T-cell (primary cell): ENCODE measurements around the gene TEAD1. TPM values are rescaled to one million over a fixed set of nuclear protein-coding genes. Genes with fewer than 3 reads are reported as not detected.

ENCODE experiments used
- ATAC-seq, 4 experiments: fragments of 200-7000 bp in 3 of 4; fragments of 150-1000 bp in 1 of 4; cut with Tn5 transposase; replicated peaks in 1 of 4; 1 replicate in 3 of 4; 2 replicates in 1 of 4; pipeline ENCODE4 v1.10.0; 2021; ENCODE audit warnings: moderate library complexity in 3 of 4, mild to moderate bottlenecking in 2 of 4, moderate number of reproducible peaks in 1 of 4
- CTCF ChIA-PET, 2 donors: fragments of 300-600 bp; sonication (Branson Sonifier 250); formaldehyde crosslinking; loops; one replicate each; lab custom pipeline; 2022; ENCODE audit warnings: antibody characterized with exemption in 2 of 2; lab: Charles Lee
- POLR2A ChIA-PET, 2 donors: fragments of 300-600 bp; sonication (Branson Sonifier 250); formaldehyde crosslinking; loops; one replicate each; lab custom pipeline; 2022; ENCODE audit warnings: antibody characterized with exemption in 2 of 2; lab: Charles Lee
- DNase-seq, 35 experiments: peaks; one replicate each; pipeline versions ENCODE4 v3.0.0 to v3.0.0-alpha.2; 2013 to 2023
- H3K27ac ChIP-seq: one replicate; pipeline ENCODE4 v1.5.1; 2013; ENCODE audit warnings: low read length
- H3K27me3 ChIP-seq, 2 experiments: replicated peaks in 1 of 2; 1 replicate in 1 of 2; 2 replicates in 1 of 2; pipeline versions ENCODE4 v1.6.1 to v1.7.0; 2013; ENCODE audit warnings: low read length in 1 of 2, mixed read lengths in 1 of 2; ENCODE audit not compliant: control insufficient read depth in 2 of 2, insufficient read depth in 2 of 2; ENCODE audit errors: extremely low read depth in 1 of 2
- H3K36me3 ChIP-seq, 2 donors: 1 replicate in 1 of 2; 2 replicates in 1 of 2; pipeline versions ENCODE4 v1.6.1 to v1.7.0; 2013; ENCODE audit warnings: low read length in 1 of 2; ENCODE audit not compliant: control insufficient read depth in 2 of 2, insufficient read depth in 1 of 2; ENCODE audit errors: extremely low read depth in 1 of 2
- H3K4me1 ChIP-seq, 2 experiments: 1 replicate in 1 of 2; 2 replicates in 1 of 2; pipeline versions ENCODE4 v1.6.1 to v1.7.0; 2013; ENCODE audit warnings: low read length in 2 of 2, mixed read lengths in 1 of 2; ENCODE audit not compliant: insufficient read depth in 2 of 2, control insufficient read depth in 1 of 2; ENCODE audit errors: extremely low read depth in 1 of 2
- H3K4me3 ChIP-seq, 2 donors: 1 replicate in 1 of 2; 2 replicates in 1 of 2; pipeline versions ENCODE4 v1.5.1 to v1.7.0; 2013; ENCODE audit warnings: mild to moderate bottlenecking in 2 of 2, low read length in 1 of 2, moderate library complexity in 1 of 2; ENCODE audit not compliant: control insufficient read depth in 1 of 2; ENCODE audit errors: extremely low read depth in 1 of 2
- H3K9me3 ChIP-seq: 2 replicates; pipeline ENCODE4 v1.7.0; 2013
- H3K27ac Mint-ChIP-seq, 2 donors: one replicate each; pipeline ENCODE4 v1.8.0; 2020 to 2021; ENCODE audit warnings: mild to moderate bottlenecking in 2 of 2, mixed read lengths in 2 of 2
- H3K27me3 Mint-ChIP-seq, 2 donors: one replicate each; pipeline ENCODE4 v1.8.0; 2021 to 2022; ENCODE audit warnings: mixed read lengths in 2 of 2
- H3K36me3 Mint-ChIP-seq: one replicate; pipeline ENCODE4 v1.8.0; 2021; ENCODE audit warnings: mixed read lengths
- H3K4me1 Mint-ChIP-seq, 3 donors: one replicate each; pipeline ENCODE4 v1.8.0; 2020 to 2022; ENCODE audit warnings: mixed read lengths in 3 of 3, mild to moderate bottlenecking in 1 of 3
- H3K4me3 Mint-ChIP-seq, 3 donors: one replicate each; pipeline ENCODE4 v1.8.0; 2020 to 2022; ENCODE audit warnings: mild to moderate bottlenecking in 3 of 3, mixed read lengths in 3 of 3, moderate library complexity in 3 of 3
- H3K9me3 Mint-ChIP-seq, 3 donors: one replicate each; pipeline ENCODE4 v1.8.0; 2020 to 2022; ENCODE audit warnings: mixed read lengths in 3 of 3
- whole genome bisulfite sequencing: methylation state at CpG from one replicate; pipeline ENCODE4 v1.1.5; 2013; ENCODE audit warnings: missing lambda C conversion rate; ENCODE audit not compliant: insufficient coverage; 5-methylcytosine and 5-hydroxymethylcytosine counted together
- total RNA-seq, 35 experiments: library from RNA in 6 of 35; stranded (reverse) in 6 of 35; fragments of 120-200 nt in 1 of 35; gene quantifications; one replicate each; pipeline versions ENCODE4 v1.2.1 to v1.2.4 and lab custom pipeline; 2013 to 2026

TEAD1 gene
- total RNA-seq, 5 donors from 2014 or later (not counting 1 experiment from before 2014, with no cell fraction given): 0.20 to 0.72 (median 0.44) TPM; not detected in 1

GRCh38 chr11:12792018-12792417 lies 117.8 kb downstream of the TEAD1 start:
- CTCF ChIA-PET: no interaction called here
- no peak overlapping the region for H3K4me3 Mint-ChIP-seq

GRCh38 chr11:12792590-12792989 lies 118.4 kb downstream of the TEAD1 start:
- ATAC-seq (no peak), DNase-seq (no peak)
- no CpG with 5 or more reads among the region's 2 CpGs for WGBS
- Histone ChIP-seq H3K4me3 (no peak overlapping the region), H3K27me3 (peaks cover 0 to 13% of the 10 kb centered on the region in 2 experiments), H3K4me1 (no peaks in the 10 kb centered on the region), H3K36me3 (no peaks in the 10 kb centered on the region), H3K27ac (no peak overlapping the region), H3K9me3 (no peaks in the 10 kb centered on the region)
- ChIA-PET POLR2A (no interaction called here), CTCF (no interaction called here)
- H3K27ac Mint-ChIP-seq: no peak overlapping the region
- no peaks in the 10 kb centered on the region for H3K36me3 Mint-ChIP-seq
- no peaks in the 10 kb centered on the region for H3K9me3 Mint-ChIP-seq
- H3K27me3 Mint-ChIP-seq: peaks cover 3 to 18% of the 10 kb centered on the region in 2 donors
- H3K4me1 Mint-ChIP-seq: no peaks in the 10 kb centered on the region
- H3K4me3 Mint-ChIP-seq: no peak overlapping the region

More at GRCh38 chr11:12792018-12792417, 117.8 kb downstream of the TEAD1 start:
- POLR2A ChIA-PET: no interaction called here
- H3K27ac ChIP-seq: no peak overlapping the region
- Mint-ChIP-seq H3K27ac (no peak overlapping the region), H3K27me3 (peaks cover 0 to 12% of the 10 kb centered on the region in 2 donors), H3K9me3 (no peaks in the 10 kb centered on the region), H3K4me1 (no peaks in the 10 kb centered on the region), H3K36me3 (no peaks in the 10 kb centered on the region)
- no peaks in the 10 kb centered on the region for H3K4me1 ChIP-seq
- H3K9me3 ChIP-seq: no peaks in the 10 kb centered on the region
- peaks cover 0 to 13% of the 10 kb centered on the region in 2 experiments for H3K27me3 ChIP-seq
- no peak for DNase-seq
- no peak overlapping the region for H3K4me3 ChIP-seq
- ATAC-seq: no peak
- H3K36me3 ChIP-seq: no peaks in the 10 kb centered on the region

GRCh38 chr11:12793065-12793464 lies 118.8 kb downstream of the TEAD1 start:
- ATAC-seq (no peak), DNase-seq (no peak)
- Mint-ChIP-seq H3K4me1 (no peaks in the 10 kb centered on the region), H3K9me3 (no peaks in the 10 kb centered on the region), H3K36me3 (no peaks in the 10 kb centered on the region), H3K4me3 (no peak overlapping the region), H3K27ac (no peak overlapping the region), H3K27me3 (peaks cover 8 to 23% of the 10 kb centered on the region in 2 donors)
- ChIA-PET POLR2A (no interaction called here), CTCF (no interaction called here)
- WGBS: no CpG with 5 or more reads among the region's 2 CpGs
- Histone ChIP-seq H3K9me3 (no peaks in the 10 kb centered on the region), H3K27ac (no peak overlapping the region), H3K4me3 (no peak overlapping the region), H3K27me3 (peaks cover 0 to 13% of the 10 kb centered on the region in 2 experiments), H3K4me1 (no peaks in the 10 kb centered on the region), H3K36me3 (no peaks in the 10 kb centered on the region)

GRCh38 chr11:12793506-12793905 lies 119.3 kb downstream of the TEAD1 start:
- Mint-ChIP-seq H3K4me3 (no peak overlapping the region), H3K9me3 (no peaks in the 10 kb centered on the region), H3K27ac (no peak overlapping the region), H3K36me3 (no peaks in the 10 kb centered on the region), H3K27me3 (peaks cover 12 to 26% of the 10 kb centered on the region in 2 donors), H3K4me1 (no peaks in the 10 kb centered on the region)
- Histone ChIP-seq H3K4me3 (no peak overlapping the region), H3K27me3 (peaks cover 0 to 13% of the 10 kb centered on the region in 2 experiments), H3K27ac (no peak overlapping the region), H3K4me1 (no peaks in the 10 kb centered on the region), H3K9me3 (no peaks in the 10 kb centered on the region), H3K36me3 (no peaks in the 10 kb centered on the region)
- ATAC-seq: no peak
- ChIA-PET POLR2A (no interaction called here), CTCF (no interaction called here)
- no CpG with 5 or more reads among the region's 2 CpGs for WGBS
- no peak for DNase-seq

- Mint-ChIP-seq H3K4me3 (no peak overlapping the region), H3K4me1 (no peaks in the 10 kb centered on the region), H3K36me3 (no peaks in the 10 kb centered on the region), H3K27me3 (peaks cover 18 to 33% of the 10 kb centered on the region in 2 donors), H3K9me3 (no peaks in the 10 kb centered on the region), H3K27ac (no peak overlapping the region)
- ATAC-seq (no peak), DNase-seq (no peak)
- Histone ChIP-seq H3K36me3 (no peaks in the 10 kb centered on the region), H3K27me3 (peaks cover 0 to 7% of the 10 kb centered on the region in 2 experiments), H3K4me1 (no peaks in the 10 kb centered on the region), H3K4me3 (no peak overlapping the region), H3K27ac (no peak overlapping the region), H3K9me3 (no peaks in the 10 kb centered on the region)
- POLR2A ChIA-PET: no interaction called here
- CTCF ChIA-PET: interaction anchor here in 1 of 2 donors (0.6 kb wide), 1 partner anchor 199 kb away, joined by 4 read pairs; no protein-coding TSS in a partner anchor
- WGBS: 88% methylated on average over 6 of the region's 7 CpGs
Measured at GRCh38 chr11:12794576-12795230, 120.5 kb downstream of the TEAD1 start.

- ATAC-seq (no peak), DNase-seq (no peak)
- H3K9me3 ChIP-seq: no peaks in the 10 kb centered on the region
- no peaks in the 10 kb centered on the region for H3K4me1 Mint-ChIP-seq
- H3K27me3 Mint-ChIP-seq: peaks cover 38 to 51% of the 10 kb centered on the region in 2 donors
- H3K4me3 ChIP-seq: no peak overlapping the region
- ChIA-PET POLR2A (no interaction called here), CTCF (no interaction called here)
- peaks cover 2 to 6% of the 10 kb centered on the region in 2 experiments for H3K27me3 ChIP-seq
- no peak overlapping the region for H3K4me3 Mint-ChIP-seq
- no peaks in the 10 kb centered on the region for H3K4me1 ChIP-seq
- no peaks in the 10 kb centered on the region for H3K36me3 Mint-ChIP-seq
- H3K36me3 ChIP-seq: no peaks in the 10 kb centered on the region
- H3K27ac ChIP-seq: no peak overlapping the region
- WGBS: 73% methylated on average over 3 of the region's 3 CpGs
- no peaks in the 10 kb centered on the region for H3K9me3 Mint-ChIP-seq
- H3K27ac Mint-ChIP-seq: no peak overlapping the region
Measured at GRCh38 chr11:12797996-12798395, 123.8 kb downstream of the TEAD1 start.
